GM18505 (cell line): Measurements from ENCODE around the gene VPS13D.

Experiments used
- ATAC-seq: cut with Tn5 transposase; IDR thresholded peaks from one replicate; pipeline ENCODE4 v1.9.1; 2021; ENCODE audit not compliant: unreplicated experiment
- POLR2A ChIP-seq: IDR thresholded peaks from 4 replicates; pipeline ENCODE4 v1.6.1; 2011; ENCODE audit warnings: borderline replicate concordance; ENCODE audit not compliant: insufficient read depth, insufficient read length; ENCODE audit errors: extremely low read depth

Gene VPS13D

GRCh38 chr1:12191242-12192032 is 38.4 kb upstream of the VPS13D start:
- no peak for TF ChIP-seq POLR2A
- ATAC-seq, result no peak

DNA sequence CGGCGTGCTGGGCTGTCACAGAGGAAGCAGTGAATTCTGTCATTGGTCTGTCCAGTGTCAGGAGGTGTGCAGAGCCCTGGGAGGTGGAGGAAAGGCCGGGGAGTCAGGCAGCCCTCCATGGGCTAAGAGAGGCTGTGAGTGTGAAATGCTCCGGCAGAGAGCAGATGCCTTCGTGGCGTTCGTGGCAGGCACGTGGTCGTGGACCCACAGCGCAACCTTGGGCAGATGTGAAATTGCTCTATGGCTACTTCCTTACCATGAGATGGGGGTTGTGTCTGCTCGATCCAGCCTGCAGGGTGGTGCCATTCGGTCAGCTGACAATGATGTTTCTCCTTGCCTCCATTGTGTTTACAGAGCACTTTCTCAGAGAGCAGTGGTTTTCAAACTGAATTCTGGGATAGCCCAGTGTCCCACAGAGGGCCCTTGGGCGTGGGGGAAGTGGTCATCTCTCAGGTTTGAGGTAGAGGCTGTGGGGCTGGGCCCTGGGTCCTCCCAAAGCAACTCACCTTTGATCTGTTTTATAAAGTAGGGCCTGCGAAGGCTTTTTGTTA is 35.1 kb upstream of the VPS13D start:
- no peak for ATAC-seq
- TF ChIP-seq POLR2A, result no peak

- no peak for ATAC-seq
- TF ChIP-seq POLR2A, result no peak
Measured at GRCh38 chr1:12195416-12195815, 34.4 kb upstream of the VPS13D start.

GRCh38 chr1:12196641-12197482 is 33.0 kb upstream of the VPS13D start:
- no peak for ATAC-seq
- no peak for TF ChIP-seq POLR2A

- no peak for ATAC-seq
- TF ChIP-seq POLR2A, result no peak
Measured at GRCh38 chr1:12197483-12197880, 32.3 kb upstream of the VPS13D start.

GRCh38 chr1:12200208-12200607 is 29.6 kb upstream of the VPS13D start:
- no peak for ATAC-seq
- TF ChIP-seq POLR2A, result no peak

DNA sequence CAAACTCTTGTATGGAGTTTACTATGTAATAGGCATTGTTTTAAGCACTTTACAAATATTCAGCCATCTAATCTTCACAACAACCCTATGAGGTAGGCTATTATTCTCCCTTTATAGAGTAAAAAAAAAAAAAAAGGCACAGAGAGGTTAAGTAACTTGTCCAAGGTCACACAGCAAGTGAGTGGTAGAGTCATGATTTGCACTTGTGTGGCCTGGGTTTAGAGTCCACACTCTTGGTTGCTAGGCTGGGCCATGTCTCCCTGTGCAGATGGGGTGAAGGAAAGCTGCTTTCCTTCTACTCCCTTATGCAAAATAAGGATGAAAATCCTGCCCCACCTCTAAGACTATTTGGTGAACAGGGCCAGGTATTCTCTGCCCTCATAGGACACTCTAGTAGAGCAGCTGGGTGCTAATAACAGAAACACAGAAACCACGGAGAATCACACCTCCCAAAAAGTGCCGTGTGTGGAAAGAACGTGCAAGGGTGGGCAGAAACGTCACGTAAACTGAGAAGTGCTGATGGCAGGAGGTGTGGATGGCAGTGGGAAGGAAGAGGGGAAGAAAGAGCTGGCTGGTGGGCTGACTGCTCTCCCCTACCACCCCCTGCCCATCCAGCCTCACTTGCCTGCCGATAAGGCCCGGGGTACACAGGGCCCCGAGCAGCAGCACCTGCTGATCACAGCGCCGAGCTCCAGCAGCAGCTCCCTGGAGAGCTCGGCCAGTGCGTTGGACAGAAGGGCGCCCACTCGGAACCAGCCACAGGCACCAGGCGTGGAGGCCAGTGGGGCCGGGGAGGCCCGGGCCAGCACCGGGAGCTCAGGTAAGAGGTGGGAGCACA is 28.3 kb upstream of the VPS13D start:
- no peak for ATAC-seq
- TF ChIP-seq POLR2A, result peak; percentile 35

DNA sequence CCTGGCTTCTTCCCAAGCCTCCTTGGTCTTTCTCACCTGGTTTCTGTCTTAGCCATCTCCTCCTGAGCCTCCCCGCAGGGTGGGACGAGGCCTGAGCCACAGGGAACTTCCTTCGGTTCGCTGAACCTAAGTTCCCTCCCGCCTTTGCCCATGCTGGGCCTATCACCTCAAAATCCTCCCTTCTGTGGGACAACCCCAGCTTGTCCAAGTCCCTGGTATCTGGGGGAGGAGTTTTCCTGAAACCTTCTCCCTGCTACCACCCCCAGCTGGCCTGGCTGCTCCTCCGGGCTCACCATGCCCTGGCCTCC is 27.7 kb upstream of the VPS13D start:
- no peak for ATAC-seq
- TF ChIP-seq POLR2A, result no peak

- TF ChIP-seq POLR2A, result no peak
- ATAC-seq, result no peak
Measured at GRCh38 chr1:12202577-12202976, 27.3 kb upstream of the VPS13D start.

- no peak for TF ChIP-seq POLR2A
- ATAC-seq, result no peak
Measured at GRCh38 chr1:12203216-12204007, 26.4 kb upstream of the VPS13D start.

DNA sequence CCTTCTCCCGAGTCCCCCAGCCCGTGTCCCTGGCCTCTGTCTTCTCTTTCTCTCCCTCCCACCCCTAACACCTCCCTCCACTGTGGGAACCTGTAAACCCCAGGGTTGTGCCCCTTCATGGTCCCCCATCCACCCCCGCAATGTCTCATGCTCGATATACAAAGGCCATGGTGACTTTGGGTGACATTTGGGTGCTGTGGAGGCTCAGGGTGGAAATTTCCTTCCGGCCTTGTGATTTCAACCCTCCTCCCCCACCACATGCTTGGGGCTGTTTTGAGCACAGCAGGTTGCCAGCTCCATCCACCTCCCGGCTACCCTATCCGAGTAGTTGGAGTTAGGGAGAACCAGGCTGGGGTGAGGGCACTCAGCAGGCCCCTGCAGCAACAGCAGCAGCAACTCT is 25.7 kb upstream of the VPS13D start:
- ATAC-seq, result no peak

More for the DNA sequence above, 25.7 kb upstream of the VPS13D start:
- TF ChIP-seq POLR2A, result no peak
